ENCODE measurements around the gene TTYH3. TPM values are rescaled to one million over a fixed set of nuclear protein-coding genes. Genes with fewer than 3 reads are reported as not detected.

The TTYH3 gene
- total and polyA plus RNA-seq, 9 of the 15 experiments (the other 6 are each of a cell fraction or from before 2014, with no cell fraction given), result 0.01 to 5.5 (median 1.1) TPM

- TF ChIP-seq MGA (IDR thresholded peaks at IDR 0.05) (peak; percentile 97), ZNF707 (CRISPR knock-in tag; conservative IDR thresholded peaks at IDR 0.05) (no peak), VEZF1 (CRISPR knock-in tag; IDR thresholded peaks at IDR 0.05) (peak; percentile 23; the same call in 1 of the 2 replicates), MNT (conservative IDR thresholded peaks at IDR 0.05) (peak; percentile 46 to 48; a peak in 3 of 4 replicates), KLF1 (tag; IDR thresholded peaks at IDR 0.05) (no peak), E2F1 (CRISPR knock-in tag; IDR thresholded peaks at IDR 0.05) (no peak), ZNF280B (CRISPR knock-in tag; IDR thresholded peaks at IDR 0.05) (no peak), ZNF263 (CRISPR knock-in tag; IDR thresholded peaks at IDR 0.05; ENCODE audit: borderline replicate concordance) (no peak)
Measured at GRCh38 chr7:2660359-2661095, 28.7 kb downstream of the TTYH3 start (continued).
